HG03280 (cell line): Measurements from ENCODE around the gene MRPS11.
"Not testable (repeated sequence)": the region's sequence is repeated elsewhere in the genome, so short reads cannot be mapped to it uniquely, and the experiment has no call there.

ENCODE experiments used
- ATAC-seq: cut with Tn5 transposase; IDR thresholded peaks from one replicate; pipeline ENCODE4 v1.9.1; 2021; ENCODE audit warnings: mild to moderate bottlenecking, moderate library complexity; ENCODE audit not compliant: unreplicated experiment

Gene MRPS11

DNA sequence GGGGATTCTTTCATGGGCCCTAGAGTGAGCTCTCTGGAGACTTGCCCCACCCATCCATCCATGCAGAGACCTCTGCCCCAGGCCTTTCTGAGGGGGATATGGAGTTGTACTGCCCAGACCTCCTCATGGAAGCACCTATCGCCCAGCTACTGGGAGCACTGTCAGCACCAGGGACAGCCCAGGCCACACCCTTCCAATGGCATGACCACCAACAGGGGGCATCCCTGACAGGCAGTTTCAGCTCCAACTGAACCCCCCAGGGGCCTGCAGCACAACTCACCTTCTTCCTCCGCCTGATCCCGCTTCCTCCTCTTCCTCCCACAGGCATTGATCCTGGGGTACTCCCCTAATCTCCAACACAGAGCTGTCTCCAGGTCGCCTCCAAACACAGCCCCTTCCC lies 21.8 kb downstream of the MRPS11 start:
- ATAC-seq: no peak

DNA sequence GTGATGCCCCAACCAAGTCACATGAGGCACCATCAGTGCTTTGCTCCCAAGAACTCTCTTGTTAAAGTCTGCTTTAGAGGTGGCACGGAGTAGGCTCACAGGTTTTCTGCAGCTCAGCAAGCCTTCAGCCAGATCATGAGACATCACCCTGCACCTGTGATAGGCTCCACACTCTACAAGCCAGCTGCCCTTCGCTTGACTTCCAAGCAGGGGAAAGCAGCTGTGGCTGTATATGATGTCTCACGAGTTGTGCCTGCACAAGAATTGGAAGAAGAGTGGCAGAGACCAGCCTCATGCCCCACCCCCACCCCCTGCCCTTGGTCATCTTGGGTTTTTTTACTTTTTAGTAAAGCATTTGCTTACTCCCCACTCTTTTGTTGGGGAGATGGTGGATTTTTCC lies 22.5 kb downstream of the MRPS11 start:
- ATAC-seq: no peak

- no peak for ATAC-seq
Measured at GRCh38 chr15:88491158-88491557, 23.6 kb downstream of the MRPS11 start.

- no peak for ATAC-seq
Measured at GRCh38 chr15:88493844-88494243, 26.3 kb downstream of the MRPS11 start.

DNA sequence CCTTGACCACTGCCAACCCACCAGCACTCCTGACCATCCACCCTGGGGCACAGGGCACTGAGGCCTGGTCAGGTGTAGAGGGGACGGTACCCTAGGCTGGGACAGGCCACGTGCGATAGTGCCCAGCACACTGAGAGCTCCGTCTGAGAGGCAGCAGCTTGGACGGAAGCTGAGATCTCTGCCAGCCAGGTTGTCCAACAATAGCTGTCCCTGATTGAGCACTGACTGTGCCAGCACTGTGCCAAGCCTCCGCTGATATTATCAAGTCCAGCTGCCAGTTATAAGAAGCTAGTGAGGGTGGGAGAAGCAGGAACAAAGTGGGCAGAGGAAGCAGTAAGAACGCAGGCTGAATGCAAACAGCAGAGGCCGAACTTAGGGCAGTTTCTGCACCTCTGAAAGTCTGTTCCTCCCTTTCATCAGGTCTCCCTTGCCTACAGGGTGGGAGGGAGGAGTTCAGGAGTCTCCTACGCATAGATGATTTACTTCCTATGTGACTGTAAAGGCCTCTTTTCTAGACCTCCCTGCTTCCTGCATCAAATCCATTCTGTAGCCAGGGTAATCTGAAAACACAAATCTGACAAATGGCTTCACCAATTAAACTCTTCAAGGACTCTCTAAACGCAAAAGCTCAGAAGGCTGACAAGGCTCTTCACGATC lies 29.7 kb downstream of the MRPS11 start:
- no peak for ATAC-seq

DNA sequence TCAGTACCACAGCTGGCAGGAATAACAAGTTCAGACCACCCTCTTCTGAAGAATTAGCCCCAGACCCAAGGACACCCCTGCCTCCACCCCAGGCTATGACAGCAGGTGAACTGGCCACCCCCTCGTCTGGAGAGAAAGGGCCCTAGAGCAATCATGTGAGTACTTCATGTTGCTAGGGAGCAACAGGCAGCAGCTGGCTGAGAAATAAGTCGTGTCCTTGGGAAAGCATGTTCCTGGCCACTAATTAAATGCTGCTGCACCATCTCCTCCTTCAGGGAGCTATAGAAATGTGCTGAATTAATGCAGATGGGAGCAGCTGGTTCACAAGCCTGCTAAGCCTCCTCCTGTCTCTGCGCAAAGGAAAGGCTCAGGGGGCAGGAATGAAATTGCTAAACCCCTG lies 31.5 kb downstream of the MRPS11 start:
- no peak for ATAC-seq

DNA sequence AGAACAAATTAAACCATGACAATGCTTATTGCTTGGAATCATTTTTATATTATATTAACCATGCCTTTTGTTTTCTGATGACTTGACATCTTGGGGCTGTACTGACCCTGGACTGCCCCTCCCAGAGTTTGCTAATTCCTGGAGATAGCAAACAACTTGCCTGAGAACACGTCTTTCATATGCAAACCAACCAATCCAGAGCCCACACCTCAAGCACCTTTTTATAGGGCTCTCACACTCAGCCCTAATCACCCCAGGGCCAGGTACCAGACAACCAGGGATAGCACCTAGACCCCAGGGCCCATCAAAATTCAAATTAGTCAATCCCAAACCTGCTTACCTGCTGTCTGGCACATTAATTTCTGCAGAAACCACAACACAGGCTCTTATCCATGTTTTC lies 36.9 kb downstream of the MRPS11 start:
- no peak for ATAC-seq

- no peak for ATAC-seq
Measured at GRCh38 chr15:88505721-88506120, 38.2 kb downstream of the MRPS11 start.

DNA sequence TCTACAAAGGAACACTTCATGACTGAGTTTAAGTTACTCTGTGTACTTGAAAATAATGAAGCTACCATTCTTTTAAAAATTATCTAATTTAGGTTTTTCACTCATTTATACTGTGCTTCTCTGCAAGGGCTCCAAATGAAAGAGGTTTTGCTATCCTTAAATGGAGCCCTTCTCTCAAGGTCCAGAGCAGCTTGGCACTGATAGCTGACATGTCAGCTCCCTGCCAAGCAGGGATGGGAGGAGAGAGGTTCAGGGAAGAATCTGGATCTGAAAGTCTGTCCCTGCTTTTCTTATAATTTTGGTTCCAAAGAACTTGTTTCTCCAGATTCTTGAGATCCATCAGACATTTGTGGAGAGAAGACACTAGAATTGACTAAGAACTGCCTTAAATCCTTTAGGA lies 39.1 kb downstream of the MRPS11 start:
- ATAC-seq: no peak

DNA sequence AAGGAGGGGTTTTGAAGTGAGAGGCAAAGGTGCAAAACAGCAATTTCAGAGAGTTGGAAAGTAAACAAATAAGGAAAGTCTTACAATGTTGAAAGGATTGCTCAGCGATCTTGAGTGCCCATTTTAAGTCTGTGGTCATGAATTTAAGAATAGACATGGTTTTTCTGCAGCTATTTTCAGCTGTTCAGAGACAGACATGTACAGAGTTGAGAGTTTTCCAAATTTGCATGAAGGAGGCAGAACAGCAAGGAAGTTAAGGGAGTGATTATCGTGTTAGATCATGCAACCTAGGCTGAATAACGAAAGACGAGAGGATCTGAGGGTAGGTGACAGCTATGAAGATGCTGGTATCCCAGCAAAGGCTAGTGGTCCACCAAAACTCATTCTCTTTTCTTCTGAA lies 41.8 kb downstream of the MRPS11 start:
- ATAC-seq: no peak

GRCh38 chr15:88509964-88510363 lies 42.5 kb downstream of the MRPS11 start:
- no peak for ATAC-seq

DNA sequence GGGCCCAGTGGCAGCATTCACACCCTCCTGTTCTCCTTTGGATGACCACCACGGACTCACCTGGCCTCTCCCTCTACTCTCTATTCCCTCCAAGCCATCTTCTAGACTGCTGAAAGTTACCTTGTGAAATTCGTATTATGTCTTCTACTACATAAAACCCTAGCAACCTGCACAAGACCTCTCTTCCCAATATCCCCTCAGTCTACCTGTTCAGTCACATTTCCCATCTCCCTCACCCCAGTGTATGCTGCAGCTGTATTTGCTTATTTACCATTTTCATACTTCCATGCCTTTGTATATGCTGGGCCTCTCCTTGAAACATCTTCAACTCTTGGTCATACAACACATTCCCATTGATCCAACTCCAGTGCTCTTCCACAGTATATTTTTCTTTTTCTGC lies 43.7 kb downstream of the MRPS11 start:
- no peak for ATAC-seq

DNA sequence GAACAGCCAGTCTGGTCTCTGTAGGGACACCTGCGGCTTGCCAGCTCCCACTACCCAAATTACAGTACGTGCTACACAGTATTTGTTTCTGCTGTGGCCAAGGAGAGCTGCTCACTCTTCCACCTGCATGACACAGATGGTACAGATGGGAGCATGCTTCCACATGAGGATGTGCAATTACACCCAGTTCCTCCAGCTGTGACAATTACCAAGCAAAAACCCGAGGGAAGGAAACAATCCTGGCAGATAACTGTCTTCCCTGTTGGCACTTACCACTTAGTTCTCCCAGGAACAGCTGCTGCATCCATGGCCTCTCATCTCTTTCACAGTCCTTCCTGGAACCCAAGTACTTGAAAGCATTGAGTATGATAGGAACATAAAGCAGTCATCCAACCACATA lies 44.6 kb downstream of the MRPS11 start:
- no peak for ATAC-seq

GRCh38 chr15:88512601-88513000 lies 45.1 kb downstream of the MRPS11 start:
- no peak for ATAC-seq

- ATAC-seq: no peak
Measured at GRCh38 chr15:88513195-88513594, 45.7 kb downstream of the MRPS11 start.

DNA sequence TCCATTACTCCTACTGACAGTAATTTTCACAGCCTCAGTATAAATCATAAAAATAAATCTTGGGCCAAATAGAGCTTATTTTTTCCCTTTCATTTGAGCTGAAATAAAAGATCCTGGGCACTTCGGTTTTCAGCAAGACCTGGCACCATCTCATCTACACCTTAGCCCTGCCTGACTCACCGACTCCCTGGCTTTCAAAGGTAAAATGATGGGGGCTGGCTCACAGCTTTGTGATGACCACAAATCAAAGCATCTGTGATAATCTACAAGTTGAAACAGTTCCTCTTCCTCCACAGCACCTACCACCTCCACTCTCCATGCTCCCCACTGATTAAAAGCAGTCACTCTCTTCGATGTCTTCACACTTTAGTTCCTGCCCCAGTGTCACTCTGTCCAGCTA lies 51.4 kb downstream of the MRPS11 start:
- ATAC-seq: no peak

DNA sequence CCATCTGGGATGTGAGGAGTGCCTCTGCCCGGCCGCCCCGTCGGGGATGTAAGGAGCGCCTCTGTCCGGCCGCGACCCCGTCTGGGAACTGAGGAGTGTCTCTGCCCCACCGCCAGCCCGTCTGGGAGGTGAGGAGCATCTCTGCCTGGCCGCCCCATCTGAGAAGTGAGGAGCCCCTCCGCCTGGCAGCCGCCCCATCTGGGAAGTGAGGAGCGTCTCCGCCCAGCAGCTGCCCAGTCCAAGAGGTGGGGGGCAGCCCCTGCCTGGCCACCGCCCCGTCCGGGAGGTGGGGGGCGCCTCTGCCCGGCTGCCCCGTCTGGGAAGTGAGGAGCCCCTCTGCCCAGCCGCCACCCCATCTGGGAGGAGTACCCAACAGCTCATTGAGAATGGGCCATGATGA lies 56.6 kb downstream of the MRPS11 start:
- ATAC-seq: not testable (repeated sequence)

GRCh38 chr15:88525418-88525817 lies 57.9 kb downstream of the MRPS11 start:
- ATAC-seq: no peak

- ATAC-seq: no peak
Measured at GRCh38 chr15:88526247-88526879, 58.9 kb downstream of the MRPS11 start.

- no peak for ATAC-seq
Measured at GRCh38 chr15:88529021-88529630, 61.6 kb downstream of the MRPS11 start.
